GM12878 (cell line): ENCODE results near the gene EPHA2. TPM values are rescaled to one million over a fixed set of nuclear protein-coding genes. Genes with fewer than 3 reads are reported as not detected.

Experiments
- ATAC-seq: fragments of 200-7000 bp; cut with Tn5 transposase; 3 replicates; pipeline ENCODE4 v1.9.1; 2020; ENCODE audit warnings: mild to moderate bottlenecking, moderate library complexity
- BruUV-seq: library from RNA; stranded (reverse); fragments of 400-500 nt; replicated peaks from 2 replicates; lab custom pipeline; 2021; lab: Mats Ljungman, UMichigan
- CTCF ChIA-PET: fragments of 300-600 bp; sonication (Branson Sonifier 250); formaldehyde crosslinking; extraction: SDS; loops from one replicate; lab custom pipeline; 2021; ENCODE audit warnings: inconsistent platforms; lab: Yijun Ruan, JAX
- POLR2A ChIA-PET: fragments of 350-600 bp; formaldehyde crosslinking; extraction: SDS; loops from one replicate; lab custom pipeline; 2021; ENCODE audit warnings: inconsistent platforms; lab: Charles Lee
- RAD21 ChIA-PET: fragments of 300-600 bp; sonication (Branson Sonifier 250); formaldehyde crosslinking; loops from one replicate; lab custom pipeline; 2023; ENCODE audit warnings: antibody characterized with exemption; ENCODE audit not compliant: unreplicated experiment; lab: Charles Lee
- SMC1A ChIA-PET: fragments of 300-600 bp; sonication (Branson Sonifier 250); formaldehyde crosslinking; loops from one replicate; lab custom pipeline; 2023; ENCODE audit not compliant: unreplicated experiment, uncharacterized antibody; lab: Charles Lee
- DNase-seq: peaks from one replicate; pipeline ENCODE4 v3.0.0-alpha.2; 2011; ENCODE audit warnings: low read depth, low spot score
- FAIRE-seq: peaks from 3 replicates; lab custom pipeline; 2011; peaks lifted over from hg19 to GRCh38; lab: Jason Lieb, UNC
- H2AFZ ChIP-seq: 2 replicates; pipeline ENCODE4 v1.6.0; 2011; ENCODE audit warnings: low read depth, low read length, control low read depth; ENCODE audit not compliant: control insufficient read depth
- H3K27ac ChIP-seq: 2 replicates; pipeline ENCODE4 v1.5.1; 2011; ENCODE audit warnings: control low read depth; ENCODE audit not compliant: control insufficient read depth, insufficient read depth
- H3K27me3 ChIP-seq, 2 experiments: replicated peaks in 1 of 2; 2 replicates each; pipeline versions ENCODE4 v1.6.0 to v1.6.1; 2011; ENCODE audit warnings: low read length in 1 of 2; ENCODE audit not compliant: control insufficient read depth in 2 of 2, insufficient read depth in 2 of 2
- H3K36me3 ChIP-seq, 2 experiments: 2 replicates each; pipeline ENCODE4 v1.5.1; 2011; ENCODE audit warnings: low read length in 1 of 2; ENCODE audit not compliant: control insufficient read depth in 2 of 2, insufficient read depth in 2 of 2
- H3K4me1 ChIP-seq: 2 replicates; pipeline ENCODE4 v1.6.1; 2011; ENCODE audit warnings: mild to moderate bottlenecking, low read length, moderate library complexity, mixed read lengths; ENCODE audit not compliant: control insufficient read depth, insufficient read depth
- H3K4me2 ChIP-seq: 2 replicates; pipeline ENCODE4 v1.6.0; 2011; ENCODE audit warnings: control low read depth; ENCODE audit not compliant: control insufficient read depth, insufficient read depth
- H3K4me3 ChIP-seq: fragments of 200-600 bp; sonication (generic); 2 replicates; pipeline ENCODE4 v1.5.1; 2016
- H3K79me2 ChIP-seq: 2 replicates; pipeline ENCODE4 v1.6.0; 2011; ENCODE audit warnings: low read length; ENCODE audit not compliant: control insufficient read depth, insufficient read depth
- H3K9ac ChIP-seq: 2 replicates; pipeline ENCODE4 v1.8.0; 2011; ENCODE audit warnings: low read length, control low read depth, mixed read lengths; ENCODE audit not compliant: control insufficient read depth, insufficient read depth
- H3K9me3 ChIP-seq: replicated peaks from 3 replicates; pipeline ENCODE4 v1.5.1; 2011; ENCODE audit warnings: mild to moderate bottlenecking, low read length; ENCODE audit not compliant: control insufficient read depth, insufficient read depth
- H4K20me1 ChIP-seq: 2 replicates; pipeline ENCODE4 v1.6.0; 2011; ENCODE audit not compliant: control insufficient read depth, insufficient read depth
- BACH1 ChIP-seq: fragments of 450-650 bp; IDR thresholded peaks from 2 replicates; pipeline ENCODE4 v1.6.1; 2017; ENCODE audit warnings: mild to moderate bottlenecking, borderline replicate concordance
- BHLHE40 ChIP-seq, 2 experiments: fragments of 450-650 bp in 1 of 2; IDR thresholded peaks; 2 replicates each; pipeline ENCODE4 v1.6.1; 2011 to 2017; ENCODE audit warnings: low read depth in 2 of 2, borderline replicate concordance in 1 of 2, improper control_type of control experiment in 1 of 2, low read length in 1 of 2, mild to moderate bottlenecking in 1 of 2
- JUNB ChIP-seq: IDR thresholded peaks from 2 replicates; pipeline ENCODE4 v1.6.1; 2016; ENCODE audit warnings: antibody characterized with exemption, mild to moderate bottlenecking
- MEF2A ChIP-seq: IDR thresholded peaks from 2 replicates; pipeline ENCODE4 v1.6.1; 2011; ENCODE audit warnings: low read depth, mild to moderate bottlenecking, low read length, moderate library complexity; ENCODE audit not compliant: insufficient read depth
- MXI1 ChIP-seq: fragments of 150-350 bp; IDR thresholded peaks from 2 replicates; pipeline ENCODE4 v1.6.1; 2011; ENCODE audit warnings: low read depth, mild to moderate bottlenecking, inconsistent platforms, low read length, improper control_type of control experiment
- MYC ChIP-seq: IDR thresholded peaks from 2 replicates; pipeline ENCODE4 v1.6.1; 2011; ENCODE audit warnings: mild to moderate bottlenecking, low read length, moderate library complexity, inconsistent platforms; ENCODE audit not compliant: insufficient read depth, insufficient replicate concordance, insufficient read length, severe bottlenecking
- NBN ChIP-seq: fragments of 450-650 bp; IDR thresholded peaks from 2 replicates; pipeline ENCODE4 v1.6.1; 2016
- NR2F1 ChIP-seq: fragments of 450-650 bp; conservative IDR thresholded peaks from 2 replicates; pipeline ENCODE4 v1.6.1; 2017; ENCODE audit warnings: mild to moderate bottlenecking
- RBBP5 ChIP-seq: fragments of 200-600 bp; sonication (generic); conservative IDR thresholded peaks from 2 replicates; pipeline ENCODE4 v1.6.1; 2016
- TAF1 ChIP-seq: IDR thresholded peaks from 2 replicates; pipeline ENCODE4 v1.6.1; 2011; ENCODE audit warnings: mild to moderate bottlenecking, low read depth, low read length, borderline replicate concordance
- TBL1XR1 ChIP-seq: IDR thresholded peaks from 2 replicates; pipeline ENCODE4 v1.6.1; 2012; ENCODE audit warnings: low read depth, low read length, improper control_type of control experiment
- TCF3 ChIP-seq: IDR thresholded peaks from 2 replicates; pipeline ENCODE4 v1.6.1; 2012; ENCODE audit warnings: low read depth, mild to moderate bottlenecking, low read length, borderline replicate concordance; ENCODE audit not compliant: insufficient read depth
- ZNF24 ChIP-seq: fragments of 450-650 bp; IDR thresholded peaks from 2 replicates; pipeline ENCODE4 v1.6.1; 2017; ENCODE audit warnings: antibody characterized with exemption, mild to moderate bottlenecking
- WGBS: methylation state at CpG from one replicate; pipeline ENCODE4 v1.1.6; 2016; ENCODE audit warnings: low lambda C conversion rate; ENCODE audit not compliant: insufficient replicate concordance, insufficient coverage; ENCODE audit errors: missing lambda C conversion rate; 5-methylcytosine and 5-hydroxymethylcytosine counted together
- in situ Hi-C: fragments of 300-500 bp; cut with MboI; formaldehyde crosslinking; loops from 9 replicates; pipeline ENCODE4 v1.14.3; 2018; ENCODE audit warnings: mixed read lengths
- intact Hi-C: fragments of 100-400 bp; cut with micrococcal nuclease; formaldehyde crosslinking; loops from one replicate; pipeline ENCODE4 v1.14.2; 2022; ENCODE audit not compliant: unreplicated experiment
- polyA plus RNA-seq, 11 experiments: library from polyadenylated mRNA; depleted of rRNA in 4 of 11; unstranded in 6 of 11; stranded (reverse) in 5 of 11; fragments of >200 nt; fragmentation: Nextera tagmentation in 4 of 11; fragmentation: Illumina TruSeq in 1 of 11; extraction: Ambion mirVana in 4 of 11; extraction: Trizol in 1 of 11; gene quantifications; 1 replicate in 1 of 11; 2 replicates in 10 of 11; pipeline versions ENCODE4 v1.2.1 to v1.2.3, GENCODE V29; 2011 to 2016; ENCODE audit warnings: inconsistent platforms in 2 of 11, missing spikeins in 2 of 11, low read depth in 1 of 11
- total RNA-seq, 4 experiments: library from RNA; depleted of rRNA in 3 of 4; stranded (reverse); fragments of >200 nt in 3 of 4; fragmentation: Illumina TruSeq in 1 of 4; extraction: Trizol in 1 of 4; gene quantifications; 2 replicates each; pipeline versions ENCODE4 v1.2.1 to v1.2.3, GENCODE V29; 2013 to 2021

EPHA2 gene
- total and polyA plus RNA-seq, 10 of the 15 experiments (the other 5 are each of a cell fraction or from before 2014, with no cell fraction given): 0.04 to 0.51 (median 0.23) TPM; not detected in 2

- POLR2A ChIA-PET: no interaction called here
- BruUV-seq: no TSS peak
- no peak for TF ChIP-seq JUNB
- no peak for TF ChIP-seq MXI1
- TF ChIP-seq TCF3: no peak
- TF ChIP-seq MYC: no peak
- no peak for TF ChIP-seq TAF1
- TF ChIP-seq BACH1: no peak
- TF ChIP-seq NR2F1: no peak
- TF ChIP-seq ZNF24: no peak
- no peak for TF ChIP-seq MEF2A
- no peak for TF ChIP-seq TBL1XR1
- no peak for TF ChIP-seq NBN
- no peak for TF ChIP-seq BHLHE40 (IDR thresholded peaks at IDR 0.05; ENCODE audit: borderline replicate concordance in 1 of 2, low read depth in 2 of 2, low read length in 1 of 2)
- TF ChIP-seq RBBP5: no peak
- H3K4me1 ChIP-seq: no peaks in the 10 kb centered on the region; the same call in 1 of the 2 replicates
- no peak overlapping the region for H3K27ac ChIP-seq
- SMC1A ChIA-PET: no interaction called here
- intact Hi-C loops (no loop called here), in situ Hi-C loops (no loop called here)
- RAD21 ChIA-PET: no interaction called here
- 0% methylated on average over 1 of the region's 1 CpG for WGBS
- ATAC-seq: no peak
- CTCF ChIA-PET: interaction anchor here (0.7 to 1.3 kb wide), 4 partner anchors 38 to 119 kb away, joined by 3 read pairs; no protein-coding TSS in a partner anchor
- no peak overlapping the region for H2AFZ ChIP-seq
- no peak for DNase-seq
- H3K9me3 ChIP-seq: no peaks in the 10 kb centered on the region
- FAIRE-seq: no peak
- H4K20me1 ChIP-seq: no peaks in the 10 kb centered on the region
- no peak overlapping the region for H3K4me3 ChIP-seq
- H3K79me2 ChIP-seq: no peaks in the 10 kb centered on the region
- H3K27me3 ChIP-seq: no peaks in the 10 kb centered on the region; a peak in 1 of 4 replicates
- H3K4me2 ChIP-seq: no peak overlapping the region
- no peak overlapping the region for H3K9ac ChIP-seq
- H3K36me3 ChIP-seq: no peaks in the 10 kb centered on the region
Observed at GRCh38 chr1:16120407-16120806, 35.5 kb downstream of the EPHA2 start.
